Measurements from ENCODE around the gene KLF13. TPM values are rescaled to one million over a fixed set of nuclear protein-coding genes. Genes with fewer than 3 reads are reported as not detected.

Gene KLF13
- total and polyA plus RNA-seq, 2 donors (not counting 1 experiment from before 2014, with no cell fraction given), result 65.5 to 140 TPM

GRCh38 chr15:31326875-31327668, 437 bp downstream of the KLF13 start:
- ATAC-seq (ENCODE audit: low read depth) (peak; percentile 16), DNase-seq (no peak)
- peak overlapping the region; percentile 83 to 97 for H3K27ac ChIP-seq (ENCODE audit: low read length in 2 of 2)
- H2AFZ ChIP-seq (ENCODE audit: insufficient read depth, low read depth, low read length, poor library complexity, severe bottlenecking), result peak overlapping the region; percentile 52
- Mint-ChIP-seq H3K9me3 (ENCODE audit: insufficient read depth) (no peaks in the 10 kb centered on the region), H3K27ac (peak overlapping the region; percentile 72), H3K27me3 (no peaks in the 10 kb centered on the region), H3K4me3 (peak overlapping the region; percentile 64), H3K4me1 (peaks cover 65% of the 10 kb centered on the region)
- H3K4me1 ChIP-seq (ENCODE audit: control insufficient read depth in 2 of 2, insufficient read depth in 2 of 2, low read length in 2 of 2), result peaks cover 57 to 67% of the 10 kb centered on the region in 2 donors
- POLR2A ChIA-PET, result interaction anchor here (0.5 to 7.0 kb wide), 23 partner anchors 12 to 161 kb away, joined by 3 to 137 read pairs (median 10); no protein-coding TSS in a partner anchor
- H3K79me2 ChIP-seq (ENCODE audit: control insufficient read depth, insufficient read depth, low read length), result peaks cover 45% of the 10 kb centered on the region
- H3K4me2 ChIP-seq (replicated peaks; ENCODE audit: low read depth, low read length, poor library complexity, severe bottlenecking), result peak overlapping the region; percentile 75
- intact Hi-C loops (cut with micrococcal nuclease), result loop anchor here (1.0 to 10.0 kb wide), 4 partner anchors 108 to 702 kb away; partner anchors contain the start of gene ARHGAP11B
- peak overlapping the region in 4 of 5 experiments; percentile 48 to 73 (median 65) for H3K4me3 ChIP-seq (ENCODE audit: control extremely low read depth in 1 of 5, extremely low read depth in 1 of 5, insufficient read depth in 1 of 5, low read depth in 2 of 5, low read length in 4 of 5)
- H3K9ac ChIP-seq (ENCODE audit: low read length), result peak overlapping the region; percentile 74
- under 1% methylated on average over 128 of the region's 130 CpGs for WGBS (ENCODE audit: insufficient coverage)
- peaks cover 40% of the 10 kb centered on the region for H4K20me1 ChIP-seq (ENCODE audit: control insufficient read depth, insufficient read depth, low read length, poor library complexity, severe bottlenecking)
- no peaks in the 10 kb centered on the region for H3K27me3 ChIP-seq (replicated peaks in 1 of 4; ENCODE audit: control extremely low read depth in 1 of 4, control insufficient read depth in 3 of 4, insufficient read depth in 4 of 4, low read length in 3 of 4)
- CTCF ChIA-PET, result interaction anchor here (0.9 to 5.2 kb wide), 13 partner anchors 26 to 162 kb away, joined by 3 to 70 read pairs (median 18); no protein-coding TSS in a partner anchor
- peaks cover 2 to 12% of the 10 kb centered on the region in 2 experiments for H3K36me3 ChIP-seq (replicated peaks in 1 of 2; ENCODE audit: control extremely low read depth in 1 of 2, control insufficient read depth in 1 of 2, extremely low read depth in 1 of 2, insufficient read depth in 2 of 2, low read length in 1 of 2)
- H3K9me3 ChIP-seq (ENCODE audit: control extremely low read depth in 1 of 3, control insufficient read depth in 2 of 3, insufficient read depth in 1 of 3, low read length in 2 of 3), result no peaks in the 10 kb centered on the region
- TF ChIP-seq, protein P1, sequence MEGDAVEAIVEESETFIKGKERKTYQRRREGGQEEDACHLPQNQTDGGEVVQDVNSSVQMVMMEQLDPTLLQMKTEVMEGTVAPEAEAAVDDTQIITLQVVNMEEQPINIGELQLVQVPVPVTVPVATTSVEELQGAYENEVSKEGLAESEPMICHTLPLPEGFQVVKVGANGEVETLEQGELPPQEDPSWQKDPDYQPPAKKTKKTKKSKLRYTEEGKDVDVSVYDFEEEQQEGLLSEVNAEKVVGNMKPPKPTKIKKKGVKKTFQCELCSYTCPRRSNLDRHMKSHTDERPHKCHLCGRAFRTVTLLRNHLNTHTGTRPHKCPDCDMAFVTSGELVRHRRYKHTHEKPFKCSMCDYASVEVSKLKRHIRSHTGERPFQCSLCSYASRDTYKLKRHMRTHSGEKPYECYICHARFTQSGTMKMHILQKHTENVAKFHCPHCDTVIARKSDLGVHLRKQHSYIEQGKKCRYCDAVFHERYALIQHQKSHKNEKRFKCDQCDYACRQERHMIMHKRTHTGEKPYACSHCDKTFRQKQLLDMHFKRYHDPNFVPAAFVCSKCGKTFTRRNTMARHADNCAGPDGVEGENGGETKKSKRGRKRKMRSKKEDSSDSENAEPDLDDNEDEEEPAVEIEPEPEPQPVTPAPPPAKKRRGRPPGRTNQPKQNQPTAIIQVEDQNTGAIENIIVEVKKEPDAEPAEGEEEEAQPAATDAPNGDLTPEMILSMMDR (IDR thresholded peaks at IDR 0.05), result no peak
- TF ChIP-seq EZH2 (IDR thresholded peaks at IDR 0.05; ENCODE audit: borderline replicate concordance, insufficient read depth, low read depth, low read length, poor library complexity, severe bottlenecking), result no peak

All from B cell (primary cell).